Cardiac fibroblast (primary cell): ENCODE measurements around the gene SDK1.

Experiments used
- DNase-seq, 2 donors: peaks; one replicate each; pipeline versions ENCODE4 v3.0.0 to v3.0.0-alpha.2; 2010; ENCODE audit warnings: low read depth in 2 of 2
- H3K4me3 ChIP-seq, 2 donors: replicated peaks in 1 of 2; 1 replicate in 1 of 2; 2 replicates in 1 of 2; pipeline ENCODE4 v1.5.1; 2011; ENCODE audit warnings: low read depth in 2 of 2, low read length in 2 of 2, mild to moderate bottlenecking in 2 of 2, moderate library complexity in 1 of 2
- CTCF ChIP-seq: IDR thresholded peaks from one replicate; pipeline ENCODE4 v1.5.1; 2011; ENCODE audit warnings: low read depth, mild to moderate bottlenecking, low read length, inconsistent platforms

SDK1 gene

DNA sequence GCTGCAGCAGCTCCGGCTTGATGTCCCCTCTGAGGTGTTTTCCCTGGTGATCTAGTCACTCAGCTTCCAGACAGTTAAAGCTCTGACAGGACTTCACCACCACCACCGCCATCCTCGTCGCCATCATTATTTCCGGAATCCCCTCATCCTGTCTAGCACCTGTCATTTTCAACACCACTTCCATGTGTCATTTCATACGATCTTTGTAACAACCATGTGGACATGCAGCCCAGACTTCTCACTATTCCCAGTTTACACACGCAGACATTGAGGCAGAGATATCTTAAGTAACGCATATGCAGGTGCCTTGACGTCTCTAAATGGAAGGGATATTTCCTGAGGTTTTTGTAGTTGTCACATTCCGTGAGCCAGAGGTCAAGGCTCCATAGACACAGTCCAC lies 850.5 kb downstream of the SDK1 start:
- DNase-seq = no peak
- no peak for TF ChIP-seq CTCF
- no peak overlapping the region for H3K4me3 ChIP-seq

GRCh38 chr7:4151926-4152549 lies 851.0 kb downstream of the SDK1 start:
- no peak overlapping the region for H3K4me3 ChIP-seq
- no peak for DNase-seq
- no peak for TF ChIP-seq CTCF

DNA sequence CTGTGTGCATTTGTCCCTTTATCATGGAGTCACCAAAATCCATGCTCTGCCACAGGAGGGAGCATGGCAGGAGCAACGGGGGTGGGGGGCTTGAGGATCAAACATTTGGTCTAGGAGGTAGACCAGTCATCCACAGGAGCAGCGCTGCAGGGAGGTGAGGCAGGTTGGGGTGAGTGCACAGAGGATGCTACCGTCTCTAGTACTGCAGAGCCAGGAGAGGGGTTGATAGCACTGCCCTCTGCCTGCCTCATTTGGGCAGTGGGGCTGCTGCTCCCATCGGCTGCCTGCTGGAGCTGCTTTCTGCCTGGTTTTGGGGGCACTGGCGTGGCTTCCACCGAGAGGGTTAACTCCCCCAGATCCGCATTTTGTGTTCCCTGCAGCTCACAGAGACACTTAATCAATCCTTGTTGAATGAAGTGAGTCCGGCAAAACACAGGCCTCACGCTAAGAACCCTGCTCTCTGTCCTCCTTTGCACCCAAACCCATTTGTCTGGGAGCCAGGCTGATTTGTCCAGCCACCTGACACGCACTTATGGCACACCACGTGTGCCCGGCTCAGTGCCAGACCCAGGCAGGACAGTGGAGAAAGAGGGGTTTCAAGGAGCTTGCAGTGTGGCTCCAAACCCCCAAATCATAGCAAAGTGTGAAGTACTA lies 854.0 kb downstream of the SDK1 start:
- no peak overlapping the region for H3K4me3 ChIP-seq
- DNase-seq = no peak
- no peak for TF ChIP-seq CTCF

DNA sequence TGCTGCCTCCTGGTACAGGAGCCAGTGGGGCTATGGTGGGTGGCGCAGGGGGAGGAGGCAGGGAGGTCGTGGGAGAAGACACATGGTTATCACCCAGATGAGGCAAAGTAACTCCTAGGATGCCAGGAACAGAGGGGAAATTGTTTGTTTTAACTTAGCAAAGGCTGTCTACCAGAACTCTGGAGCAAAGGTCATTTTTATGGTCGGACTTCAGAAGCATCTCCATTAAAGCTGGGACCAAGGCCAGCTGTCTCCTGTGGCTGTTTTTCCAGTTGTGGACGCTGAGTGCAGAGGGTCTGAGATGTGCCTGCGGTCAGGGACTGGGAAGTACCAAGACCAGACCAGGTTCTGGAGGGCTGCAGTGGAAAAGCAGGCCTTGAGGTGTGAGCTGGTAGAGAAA lies 855.1 kb downstream of the SDK1 start:
- DNase-seq = no peak
- no peak for TF ChIP-seq CTCF
- H3K4me3 ChIP-seq = no peak overlapping the region

DNA sequence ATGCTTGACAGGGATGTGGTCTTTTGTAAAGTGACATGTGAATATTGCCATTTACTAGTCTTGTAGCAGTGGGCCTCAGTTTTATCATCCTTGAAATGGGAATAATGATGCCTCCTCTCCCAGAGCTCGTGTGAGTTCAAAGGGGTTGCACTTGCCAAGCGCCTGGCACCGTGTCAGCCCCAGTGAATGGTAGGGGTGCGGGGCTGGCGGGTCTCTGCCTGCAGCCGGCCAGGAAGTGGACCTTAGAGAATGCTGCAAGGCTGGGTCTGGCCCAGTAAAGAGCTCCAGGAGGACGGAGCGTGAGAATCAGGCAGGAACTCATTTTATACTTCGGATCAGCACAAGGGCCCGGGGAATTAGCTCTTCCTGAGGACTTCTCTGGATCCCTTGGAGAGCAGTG lies 856.6 kb downstream of the SDK1 start:
- no peak overlapping the region for H3K4me3 ChIP-seq
- no peak for DNase-seq
- TF ChIP-seq CTCF = no peak

DNA sequence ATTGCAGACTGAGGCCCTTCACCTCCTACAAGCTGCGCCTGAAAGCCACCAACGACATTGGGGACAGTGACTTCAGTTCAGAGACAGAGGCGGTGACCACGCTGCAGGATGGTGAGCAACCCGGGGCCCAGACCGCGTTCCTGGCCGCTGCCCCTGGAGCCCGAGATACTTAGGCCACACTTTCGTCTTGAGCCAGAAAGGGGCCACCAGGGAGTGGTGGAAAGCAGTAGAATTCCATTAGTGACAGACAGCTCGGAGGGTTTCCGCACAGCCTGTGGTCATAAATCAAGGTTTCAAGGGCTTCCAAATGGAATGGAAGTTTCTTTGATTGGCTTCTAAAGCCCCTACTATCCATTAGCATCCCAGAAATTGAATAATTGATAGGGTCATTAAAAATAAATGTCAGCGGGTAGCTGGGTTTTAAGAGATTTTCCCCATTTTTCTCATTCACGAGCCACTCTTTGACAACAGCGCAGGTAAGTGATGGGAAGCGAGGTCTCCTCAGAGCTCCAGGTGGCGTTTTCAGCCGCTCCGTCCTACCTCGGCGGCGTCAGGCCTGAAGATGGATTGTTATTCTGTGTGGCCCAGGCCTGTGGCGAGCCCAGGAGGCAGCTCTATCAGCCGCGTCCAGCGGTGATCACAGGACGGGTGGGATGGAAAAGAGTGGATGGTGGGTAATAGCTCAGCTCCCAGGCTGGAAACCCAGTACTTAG lies 857.5 kb downstream of the SDK1 start:
- TF ChIP-seq CTCF = no peak
- H3K4me3 ChIP-seq = no peak overlapping the region
- DNase-seq = no peak
